Psoas muscle (tissue), 8 donors: ENCODE results near the gene NATD1. TPM values are rescaled to one million over a fixed set of nuclear protein-coding genes. Genes with fewer than 3 reads are reported as not detected.

ENCODE experiments used
- ATAC-seq, 4 donors: fragments of 200-7000 bp; cut with Tn5 transposase; one replicate each; pipeline ENCODE4 v1.9.1; 2020; ENCODE audit warnings: moderate library complexity in 3 of 4, mild to moderate bottlenecking in 2 of 4
- DNase-seq, 2 donors: peaks; one replicate each; pipeline ENCODE4 v3.0.0-alpha.2; 2020
- H3K27ac ChIP-seq: fragments of 200-600 bp; one replicate; pipeline ENCODE4 v1.8.0; 2022
- H3K27me3 ChIP-seq, 3 donors: fragments of 200-600 bp in 1 of 3; one replicate each; pipeline versions ENCODE4 v1.6.1 to v1.8.0; 2013 to 2022; ENCODE audit warnings: low read length in 2 of 3, mild to moderate bottlenecking in 2 of 3, moderate library complexity in 1 of 3; ENCODE audit not compliant: insufficient read depth in 3 of 3
- H3K36me3 ChIP-seq, 2 donors: fragments of 200-600 bp in 1 of 2; one replicate each; pipeline versions ENCODE4 v1.6.1 to v1.8.0; 2013 to 2022; ENCODE audit warnings: low read depth in 1 of 2, mild to moderate bottlenecking in 1 of 2, moderate library complexity in 1 of 2; ENCODE audit not compliant: insufficient read depth in 1 of 2
- H3K4me1 ChIP-seq: fragments of 200-600 bp; one replicate; pipeline ENCODE4 v1.8.0; 2022
- H3K4me3 ChIP-seq: fragments of 200-600 bp; one replicate; pipeline ENCODE4 v1.8.0; 2022; ENCODE audit warnings: mild to moderate bottlenecking
- H3K9me3 ChIP-seq: fragments of 200-600 bp; one replicate; pipeline ENCODE4 v1.8.0; 2022
- CTCF ChIP-seq: fragments of 200-600 bp; IDR thresholded peaks from one replicate; pipeline ENCODE4 v1.8.0; 2022; ENCODE audit warnings: antibody characterized with exemption
- whole genome bisulfite sequencing, 3 donors: extraction: QIAGEN DNeasy Blood & Tissue Kit; methylation state at CpG; one replicate each; pipeline versions ENCODE4 v1.1.6 to v1.1.7; 2013; 5-methylcytosine and 5-hydroxymethylcytosine counted together
- intact Hi-C, 2 donors: fragments of 100-400 bp; cut with DNase I; formaldehyde crosslinking; loops; one replicate each; pipeline versions ENCODE4 v1.11.0 to v1.14.2; 2022
- polyA plus RNA-seq, 3 donors: library from polyadenylated mRNA; stranded (reverse); fragments of 200-250 nt; gene quantifications; one replicate each; pipeline ENCODE4 v1.2.3, GENCODE V29; 2013
- total RNA-seq, 4 donors: library from RNA; stranded (reverse); fragmentation: NEBNext Ultra II Directional in 2 of 4; extraction: Animal tissue kit (Norgen Biotek cat#: 25700) in 2 of 4; gene quantifications; one replicate each; pipeline versions ENCODE4 v1.2.1 to v1.2.4, GENCODE V29; 2021 to 2023
- donor health status: healthy with polysubstance abuse.
- donor health status: DM: no; HTN: no; CAD: no; lungs with moderate emphysema.
- donor health status: Bipolar disorder and iron deficiency.
- donor health status: healthy.
- donor health status: DM: yes; HTN: yes; CAD: no.
- donor health status: DM: no; HTN: no; CAD: no.
- donor health status: DM: no; HTN: no; CAD: no.
- donor health status: DM: yes; HTN: yes; CAD: no.

NATD1 gene
- total and polyA plus RNA-seq, 7 donors, result 4.7 to 48.0 (median 21.6) TPM

GRCh38 chr17:21289902-21290571 lies 36.8 kb upstream of the NATD1 start:
- Histone ChIP-seq H3K4me3 (peak overlapping the region; percentile 89), H3K36me3 (peaks cover 0 to 11% of the 10 kb centered on the region in 2 donors), H3K27ac (peak overlapping the region; percentile 99), H3K9me3 (no peaks in the 10 kb centered on the region), H3K27me3 (peaks cover 0 to 2% (median 0%) of the 10 kb centered on the region in 3 donors), H3K4me1 (peaks cover 62% of the 10 kb centered on the region)
- peak; percentile 38 for TF ChIP-seq CTCF
- intact Hi-C loops, result loop anchor here (5.0 to 10.0 kb wide), 6 partner anchors 38 to 915 kb away; partner anchors contain the start of genes DHRS7B (in 2 of the 2), NATD1 (in 1 of the 2) and TMEM11 (in 1 of the 2)
- DNase-seq (peak; percentile 84 to 94), ATAC-seq (peak; percentile 63 to 68 (median 66))
- WGBS, 3 donors, result 30 to 35% (median 32%) methylated on average over 18 of the region's 18 CpGs

- peaks cover 55% of the 10 kb centered on the region for H3K4me1 ChIP-seq
- peaks cover 0 to 11% of the 10 kb centered on the region in 2 donors for H3K36me3 ChIP-seq
- 36 to 50% (median 41%) methylated on average over 5 to 11 of the region's 11 CpGs for WGBS, 3 donors
- ATAC-seq, result no peak
- peak overlapping the region; percentile 99 for H3K27ac ChIP-seq
- H3K27me3 ChIP-seq, result peaks cover 0 to 2% (median 0%) of the 10 kb centered on the region in 3 donors
- no peak for TF ChIP-seq CTCF
- no peak for DNase-seq
- H3K9me3 ChIP-seq, result no peaks in the 10 kb centered on the region
- peak overlapping the region; percentile 89 for H3K4me3 ChIP-seq
- intact Hi-C loops, result loop anchor here (5.0 to 10.0 kb wide), 5 partner anchors 37 to 225 kb away; partner anchors contain the start of genes DHRS7B (in 2 of the 2), NATD1 (in 1 of the 2) and TMEM11 (in 1 of the 2)
Observed at GRCh38 chr17:21289175-21289901, 36.1 kb upstream of the NATD1 start.

GRCh38 chr17:21288571-21289017 lies 35.4 kb upstream of the NATD1 start:
- DNase-seq (peak in 1 of 2 donors; percentile 56), ATAC-seq (no peak)
- Histone ChIP-seq H3K9me3 (no peaks in the 10 kb centered on the region), H3K27ac (peak overlapping the region; percentile 99), H3K27me3 (peaks cover 0 to 2% (median 0%) of the 10 kb centered on the region in 3 donors), H3K4me1 (peaks cover 51% of the 10 kb centered on the region), H3K4me3 (peak overlapping the region; percentile 89), H3K36me3 (peaks cover 0 to 11% of the 10 kb centered on the region in 2 donors)
- TF ChIP-seq CTCF, result no peak
- WGBS, 3 donors, result 29 to 52% (median 30%) methylated on average over 6 of the region's 6 CpGs
- intact Hi-C loops, result loop anchor here (5.0 to 10.0 kb wide), 5 partner anchors 36 to 226 kb away; partner anchors contain the start of genes DHRS7B (in 2 of the 2), NATD1 (in 1 of the 2) and TMEM11 (in 1 of the 2)

- peak; percentile 99 for DNase-seq
- peak overlapping the region; percentile 99 for H3K27ac ChIP-seq
- no peak for TF ChIP-seq CTCF
- no peaks in the 10 kb centered on the region for H3K9me3 ChIP-seq
- 2 to 5% (median 3%) methylated on average over 18 of the region's 18 CpGs for WGBS, 3 donors
- peaks cover 0 to 7% of the 10 kb centered on the region in 2 donors for H3K36me3 ChIP-seq
- H3K27me3 ChIP-seq, result peaks cover 0 to 2% (median 0%) of the 10 kb centered on the region in 3 donors
- intact Hi-C loops, result loop anchor here (2.0 to 10.0 kb wide), 6 partner anchors 36 to 245 kb away; partner anchors contain the start of genes DHRS7B (in 2 of the 2), NATD1 (in 1 of the 2), TMEM11 (in 1 of the 2) and USP22 (in 1 of the 2)
- ATAC-seq, result peak; percentile 61 to 68 (median 66)
- peaks cover 56% of the 10 kb centered on the region for H3K4me1 ChIP-seq
- peak overlapping the region; percentile 89 for H3K4me3 ChIP-seq
Observed at GRCh38 chr17:21287703-21288449, 34.7 kb upstream of the NATD1 start.
